Epithelial cell of esophagus (primary cell): ENCODE results near the gene ZBTB20.
A peak's percentile ranks its signal among the peaks of the same experiment; 100 is the strongest.

ENCODE experiments used
- DNase-seq: peaks from one replicate; pipeline ENCODE4 v3.0.0; 2010; ENCODE audit warnings: low read depth
- H3K4me3 ChIP-seq: 2 replicates; pipeline ENCODE4 v1.5.1; 2011; ENCODE audit warnings: mild to moderate bottlenecking, low read length, control low read depth
- TF ChIP-seq, protein P1 (sequence below): IDR thresholded peaks from 2 replicates; pipeline ENCODE4 v1.5.1; 2011; ENCODE audit warnings: low read depth, mild to moderate bottlenecking, low read length, control low read depth, inconsistent platforms; ENCODE audit not compliant: insufficient read depth; ENCODE audit errors: missing control alignments

The ZBTB20 gene

DNA sequence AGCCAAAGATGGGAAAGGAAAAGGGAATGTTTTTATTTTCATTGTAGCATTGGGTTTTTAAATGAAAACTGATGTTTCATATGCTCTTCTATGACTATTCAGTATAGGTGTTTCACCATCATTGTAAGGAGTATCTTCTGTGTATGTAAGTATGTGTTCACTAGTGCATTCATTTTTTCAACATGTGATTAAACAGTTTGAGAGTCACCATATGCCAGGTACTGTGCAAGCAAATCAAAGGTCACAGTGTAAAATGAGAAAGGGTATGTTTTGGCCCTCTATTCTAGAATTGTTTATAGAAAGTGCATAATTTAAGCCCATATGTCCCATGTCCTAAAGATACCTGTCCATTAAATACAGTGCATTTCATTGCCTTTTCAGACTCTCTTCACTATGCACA lies 207.2 kb downstream of the ZBTB20 start:
- TF ChIP-seq, protein P1, sequence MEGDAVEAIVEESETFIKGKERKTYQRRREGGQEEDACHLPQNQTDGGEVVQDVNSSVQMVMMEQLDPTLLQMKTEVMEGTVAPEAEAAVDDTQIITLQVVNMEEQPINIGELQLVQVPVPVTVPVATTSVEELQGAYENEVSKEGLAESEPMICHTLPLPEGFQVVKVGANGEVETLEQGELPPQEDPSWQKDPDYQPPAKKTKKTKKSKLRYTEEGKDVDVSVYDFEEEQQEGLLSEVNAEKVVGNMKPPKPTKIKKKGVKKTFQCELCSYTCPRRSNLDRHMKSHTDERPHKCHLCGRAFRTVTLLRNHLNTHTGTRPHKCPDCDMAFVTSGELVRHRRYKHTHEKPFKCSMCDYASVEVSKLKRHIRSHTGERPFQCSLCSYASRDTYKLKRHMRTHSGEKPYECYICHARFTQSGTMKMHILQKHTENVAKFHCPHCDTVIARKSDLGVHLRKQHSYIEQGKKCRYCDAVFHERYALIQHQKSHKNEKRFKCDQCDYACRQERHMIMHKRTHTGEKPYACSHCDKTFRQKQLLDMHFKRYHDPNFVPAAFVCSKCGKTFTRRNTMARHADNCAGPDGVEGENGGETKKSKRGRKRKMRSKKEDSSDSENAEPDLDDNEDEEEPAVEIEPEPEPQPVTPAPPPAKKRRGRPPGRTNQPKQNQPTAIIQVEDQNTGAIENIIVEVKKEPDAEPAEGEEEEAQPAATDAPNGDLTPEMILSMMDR: no peak
- no peak overlapping the region for H3K4me3 ChIP-seq
- no peak for DNase-seq

DNA sequence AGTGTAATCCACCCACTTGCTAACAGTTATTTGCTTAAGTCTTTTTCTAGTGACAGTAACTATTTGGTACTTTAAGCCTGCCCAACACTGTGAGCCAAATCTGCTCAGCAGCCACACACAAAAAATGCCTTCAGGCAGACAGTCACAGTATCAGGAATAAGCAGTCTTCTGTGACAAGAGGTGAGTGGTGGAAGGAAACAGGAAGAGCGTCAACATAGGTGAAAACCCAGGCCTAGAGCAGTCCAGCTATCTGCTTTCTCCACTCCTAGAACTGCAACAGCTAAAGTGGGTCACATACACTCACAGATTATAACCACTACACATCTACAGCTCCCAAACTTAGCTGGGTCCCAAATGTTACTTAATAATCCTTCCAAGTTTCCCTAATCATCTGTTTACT lies 213.7 kb downstream of the ZBTB20 start:
- DNase-seq: peak; percentile 4
- no peak overlapping the region for H3K4me3 ChIP-seq
- TF ChIP-seq, protein P1: no peak

GRCh38 chr3:114929971-114930732 lies 216.9 kb downstream of the ZBTB20 start:
- no peak overlapping the region for H3K4me3 ChIP-seq
- TF ChIP-seq, protein P1: no peak
- peak; percentile 4 for DNase-seq

- no peak overlapping the region for H3K4me3 ChIP-seq
- peak; percentile 14 for DNase-seq
- TF ChIP-seq, protein P1: no peak
Measured at GRCh38 chr3:114928989-114929640, 218.0 kb downstream of the ZBTB20 start.

- TF ChIP-seq, protein P1: no peak
- H3K4me3 ChIP-seq: no peak overlapping the region
- DNase-seq: no peak
Measured at GRCh38 chr3:114904633-114905032, 242.5 kb downstream of the ZBTB20 start.

- TF ChIP-seq, protein P1: no peak
- no peak overlapping the region for H3K4me3 ChIP-seq
- no peak for DNase-seq
Measured at GRCh38 chr3:114903213-114903612, 243.9 kb downstream of the ZBTB20 start.
